ENCODE results near the gene AKAP13. TPM values are rescaled to one million over a fixed set of nuclear protein-coding genes. Genes with fewer than 3 reads are reported as not detected.

AKAP13 gene
- total and polyA plus RNA-seq, 2 of the 13 experiments (the other 11 are each of a cell fraction or from before 2014, with no cell fraction given) = 6.7 to 27.1 TPM

- TF ChIP-seq, protein P1, sequence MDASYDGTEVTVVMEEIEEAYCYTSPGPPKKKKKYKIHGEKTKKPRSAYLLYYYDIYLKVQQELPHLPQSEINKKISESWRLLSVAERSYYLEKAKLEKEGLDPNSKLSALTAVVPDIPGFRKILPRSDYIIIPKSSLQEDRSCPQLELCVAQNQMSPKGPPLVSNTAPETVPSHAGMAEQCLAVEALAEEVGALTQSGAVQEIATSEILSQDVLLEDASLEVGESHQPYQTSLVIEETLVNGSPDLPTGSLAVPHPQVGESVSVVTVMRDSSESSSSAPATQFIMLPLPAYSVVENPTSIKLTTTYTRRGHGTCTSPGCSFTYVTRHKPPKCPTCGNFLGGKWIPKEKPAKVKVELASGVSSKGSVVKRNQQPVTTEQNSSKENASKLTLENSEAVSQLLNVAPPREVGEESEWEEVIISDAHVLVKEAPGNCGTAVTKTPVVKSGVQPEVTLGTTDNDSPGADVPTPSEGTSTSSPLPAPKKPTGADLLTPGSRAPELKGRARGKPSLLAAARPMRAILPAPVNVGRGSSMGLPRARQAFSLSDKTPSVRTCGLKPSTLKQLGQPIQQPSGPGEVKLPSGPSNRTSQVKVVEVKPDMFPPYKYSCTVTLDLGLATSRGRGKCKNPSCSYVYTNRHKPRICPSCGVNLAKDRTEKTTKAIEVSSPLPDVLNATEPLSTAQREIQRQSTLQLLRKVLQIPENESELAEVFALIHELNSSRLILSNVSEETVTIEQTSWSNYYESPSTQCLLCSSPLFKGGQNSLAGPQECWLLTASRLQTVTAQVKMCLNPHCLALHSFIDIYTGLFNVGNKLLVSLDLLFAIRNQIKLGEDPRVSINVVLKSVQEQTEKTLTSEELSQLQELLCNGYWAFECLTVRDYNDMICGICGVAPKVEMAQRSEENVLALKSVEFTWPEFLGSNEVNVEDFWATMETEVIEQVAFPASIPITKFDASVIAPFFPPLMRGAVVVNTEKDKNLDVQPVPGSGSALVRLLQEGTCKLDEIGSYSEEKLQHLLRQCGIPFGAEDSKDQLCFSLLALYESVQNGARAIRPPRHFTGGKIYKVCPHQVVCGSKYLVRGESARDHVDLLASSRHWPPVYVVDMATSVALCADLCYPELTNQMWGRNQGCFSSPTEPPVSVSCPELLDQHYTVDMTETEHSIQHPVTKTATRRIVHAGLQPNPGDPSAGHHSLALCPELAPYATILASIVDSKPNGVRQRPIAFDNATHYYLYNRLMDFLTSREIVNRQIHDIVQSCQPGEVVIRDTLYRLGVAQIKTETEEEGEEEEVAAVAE (CRISPR knock-in tag; IDR thresholded peaks at IDR 0.05; ENCODE audit: borderline replicate concordance) = no peak
- TF ChIP-seq PHF8 (CRISPR knock-in tag; IDR thresholded peaks at IDR 0.05) = peak; percentile 6; the same call in 1 of the 2 replicates
- peak; percentile 39; the same call in 1 of the 2 replicates for TF ChIP-seq PHF21A (CRISPR knock-in tag; IDR thresholded peaks at IDR 0.05)
- TF ChIP-seq ELF3 (CRISPR knock-in tag; IDR thresholded peaks at IDR 0.05) = no peak
- TF ChIP-seq, protein P2, sequence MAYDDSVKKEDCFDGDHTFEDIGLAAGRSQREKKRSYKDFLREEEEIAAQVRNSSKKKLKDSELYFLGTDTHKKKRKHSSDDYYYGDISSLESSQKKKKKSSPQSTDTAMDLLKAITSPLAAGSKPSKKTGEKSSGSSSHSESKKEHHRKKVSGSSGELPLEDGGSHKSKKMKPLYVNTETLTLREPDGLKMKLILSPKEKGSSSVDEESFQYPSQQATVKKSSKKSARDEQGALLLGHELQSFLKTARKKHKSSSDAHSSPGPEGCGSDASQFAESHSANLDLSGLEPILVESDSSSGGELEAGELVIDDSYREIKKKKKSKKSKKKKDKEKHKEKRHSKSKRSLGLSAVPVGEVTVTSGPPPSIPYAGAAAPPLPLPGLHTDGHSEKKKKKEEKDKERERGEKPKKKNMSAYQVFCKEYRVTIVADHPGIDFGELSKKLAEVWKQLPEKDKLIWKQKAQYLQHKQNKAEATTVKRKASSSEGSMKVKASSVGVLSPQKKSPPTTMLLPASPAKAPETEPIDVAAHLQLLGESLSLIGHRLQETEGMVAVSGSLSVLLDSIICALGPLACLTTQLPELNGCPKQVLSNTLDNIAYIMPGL (CRISPR knock-in tag; IDR thresholded peaks at IDR 0.05; ENCODE audit: borderline replicate concordance in 1 of 2, low read depth in 1 of 2) = peak in 1 of 2 experiments; percentile 59; a peak in 2 of 4 replicates
- TF ChIP-seq, protein P3, sequence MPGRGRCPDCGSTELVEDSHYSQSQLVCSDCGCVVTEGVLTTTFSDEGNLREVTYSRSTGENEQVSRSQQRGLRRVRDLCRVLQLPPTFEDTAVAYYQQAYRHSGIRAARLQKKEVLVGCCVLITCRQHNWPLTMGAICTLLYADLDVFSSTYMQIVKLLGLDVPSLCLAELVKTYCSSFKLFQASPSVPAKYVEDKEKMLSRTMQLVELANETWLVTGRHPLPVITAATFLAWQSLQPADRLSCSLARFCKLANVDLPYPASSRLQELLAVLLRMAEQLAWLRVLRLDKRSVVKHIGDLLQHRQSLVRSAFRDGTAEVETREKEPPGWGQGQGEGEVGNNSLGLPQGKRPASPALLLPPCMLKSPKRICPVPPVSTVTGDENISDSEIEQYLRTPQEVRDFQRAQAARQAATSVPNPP (CRISPR knock-in tag; IDR thresholded peaks at IDR 0.05) = peak; percentile 26; the same call in 1 of the 2 replicates
- TF ChIP-seq ZNF660 (CRISPR knock-in tag; IDR thresholded peaks at IDR 0.05; ENCODE audit: borderline replicate concordance, low read depth) = no peak
- no peak for TF ChIP-seq CEBPB (IDR thresholded peaks at IDR 0.05; ENCODE audit: borderline replicate concordance, low read depth, low read length)
- TF ChIP-seq ZSCAN21 (CRISPR knock-in tag; IDR thresholded peaks at IDR 0.05; ENCODE audit: borderline replicate concordance) = peak; percentile 61; the same call in 1 of the 2 replicates
- no peak for TF ChIP-seq MAZ (IDR thresholded peaks at IDR 0.05; ENCODE audit: borderline replicate concordance, low read depth, low read length)
- no peak; the same call in 1 of the 2 replicates for TF ChIP-seq MAZ (CRISPR knock-in tag; IDR thresholded peaks at IDR 0.05; ENCODE audit: low read depth)
- peak; percentile 16; the same call in 1 of the 2 replicates for TF ChIP-seq ZNF768 (CRISPR knock-in tag; IDR thresholded peaks at IDR 0.05)
- TF ChIP-seq, protein P4, sequence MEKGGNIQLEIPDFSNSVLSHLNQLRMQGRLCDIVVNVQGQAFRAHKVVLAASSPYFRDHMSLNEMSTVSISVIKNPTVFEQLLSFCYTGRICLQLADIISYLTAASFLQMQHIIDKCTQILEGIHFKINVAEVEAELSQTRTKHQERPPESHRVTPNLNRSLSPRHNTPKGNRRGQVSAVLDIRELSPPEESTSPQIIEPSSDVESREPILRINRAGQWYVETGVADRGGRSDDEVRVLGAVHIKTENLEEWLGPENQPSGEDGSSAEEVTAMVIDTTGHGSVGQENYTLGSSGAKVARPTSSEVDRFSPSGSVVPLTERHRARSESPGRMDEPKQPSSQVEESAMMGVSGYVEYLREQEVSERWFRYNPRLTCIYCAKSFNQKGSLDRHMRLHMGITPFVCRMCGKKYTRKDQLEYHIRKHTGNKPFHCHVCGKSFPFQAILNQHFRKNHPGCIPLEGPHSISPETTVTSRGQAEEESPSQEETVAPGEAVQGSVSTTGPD (CRISPR knock-in tag; IDR thresholded peaks at IDR 0.05) = no peak
- no peak for TF ChIP-seq GTF3A (CRISPR knock-in tag; conservative IDR thresholded peaks at IDR 0.05)
- no peak for TF ChIP-seq STAT6 (CRISPR knock-in tag; IDR thresholded peaks at IDR 0.05; ENCODE audit: borderline replicate concordance)
Measured at GRCh38 chr15:85380812-85381642, 624 bp downstream of the AKAP13 start (continued).
